Measurements from ENCODE around the gene NRM.
"Not testable (repeated sequence)": the region's sequence is repeated elsewhere in the genome, so short reads cannot be mapped to it uniquely, and the experiment has no call there.

Gene NRM

DNA sequence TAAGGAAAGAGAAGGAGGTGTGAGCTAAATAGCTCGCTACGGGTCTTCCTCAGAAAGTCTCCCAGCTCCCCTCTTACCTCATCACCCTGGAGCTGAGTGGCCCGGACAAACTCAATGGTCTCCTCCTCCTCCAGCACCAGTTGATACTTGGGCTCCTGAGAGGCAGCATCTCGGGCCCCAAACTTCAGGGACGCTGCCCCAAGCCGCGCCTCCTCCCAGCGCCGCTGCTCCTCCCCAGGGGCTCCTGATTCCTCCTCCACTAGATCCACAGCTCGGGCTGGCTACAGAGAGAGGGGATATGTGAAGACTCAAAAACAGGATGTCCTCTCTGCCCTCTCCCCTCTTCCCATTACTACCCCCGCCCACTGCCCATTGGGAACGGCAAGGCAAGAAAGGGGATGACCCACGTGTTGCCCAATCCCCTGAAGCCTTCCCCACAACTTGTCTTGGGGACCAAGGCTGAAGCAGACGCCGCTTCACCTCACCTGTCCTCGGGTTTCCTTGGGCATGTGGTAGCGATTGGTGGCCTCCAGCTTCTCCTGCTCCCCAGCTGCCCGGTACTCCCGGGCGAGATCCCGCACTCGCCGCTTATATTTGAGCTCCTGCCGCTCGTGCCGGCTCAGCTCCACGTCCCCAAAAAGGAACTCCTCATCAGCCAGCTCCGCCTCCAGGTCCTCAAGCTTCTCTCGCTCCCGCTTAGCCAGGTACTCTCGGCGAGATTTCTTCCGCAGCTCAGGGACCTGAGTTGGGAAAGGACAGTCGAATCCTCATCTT is 25.6 kb downstream of the NRM start:
- DNase-seq, result no peak

- not testable (repeated sequence) for DNase-seq
These were observed 32.9 kb downstream of the NRM start for GRCh38 chr6:30657922-30658321.

DNA sequence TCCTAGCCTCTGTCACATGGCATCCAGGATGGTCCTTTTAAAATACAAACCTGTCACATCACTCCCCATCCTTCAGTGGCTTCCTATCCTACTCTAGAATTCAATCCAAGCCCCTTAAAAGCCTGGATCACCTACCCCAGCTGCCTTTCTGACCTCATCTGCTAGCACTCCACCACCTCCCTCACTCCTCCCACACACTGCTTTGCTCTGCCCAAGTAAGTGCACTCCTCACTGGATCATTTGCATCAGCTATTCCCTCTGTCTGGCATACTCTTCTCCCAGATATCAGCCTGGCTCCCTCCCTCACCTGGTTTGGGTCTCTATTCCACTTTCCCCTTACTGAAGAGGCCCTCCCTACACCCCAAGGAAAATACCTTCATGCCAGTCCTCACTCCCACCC is 33.3 kb downstream of the NRM start:
- DNase-seq, result no peak

DNA sequence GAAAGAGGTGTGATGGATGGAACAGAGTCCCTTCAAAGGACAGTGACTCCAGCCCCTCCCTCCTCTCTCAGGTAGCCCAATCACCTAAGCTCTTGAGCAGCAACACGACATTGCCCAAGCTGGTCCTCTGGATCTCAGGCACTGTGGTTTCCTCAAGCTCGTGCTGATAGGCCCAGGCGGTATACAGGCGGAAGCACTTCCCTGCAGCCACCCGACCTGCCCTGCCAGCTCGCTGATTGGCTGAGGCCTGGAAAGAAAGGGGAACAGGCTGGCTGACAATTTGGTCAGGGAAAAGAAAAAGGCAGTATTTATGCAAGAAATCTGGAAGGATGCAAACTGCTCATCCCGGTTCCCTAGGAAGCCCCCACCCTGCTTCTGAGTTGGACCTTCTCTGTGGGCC is 34.3 kb downstream of the NRM start:
- DNase-seq, result no peak

DNA sequence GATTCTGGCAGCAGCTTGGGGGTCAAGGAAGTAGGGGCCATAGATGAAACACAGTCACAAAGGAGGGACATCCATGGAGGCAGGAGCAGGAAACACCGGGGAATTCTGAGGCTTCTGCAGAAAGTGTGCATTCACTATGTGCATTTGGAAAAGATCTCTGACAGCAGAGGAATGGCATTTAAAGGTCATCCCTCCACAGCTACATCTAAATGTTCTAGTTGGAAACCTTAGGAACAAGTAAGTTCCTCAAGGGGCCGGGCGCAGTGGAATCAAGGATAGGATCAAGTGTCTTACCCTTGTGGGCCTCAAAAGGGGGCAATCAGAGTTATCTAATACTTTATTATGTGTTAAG is 35.1 kb downstream of the NRM start:
- no peak for DNase-seq

GRCh38 chr6:30654798-30655742 is 35.7 kb downstream of the NRM start:
- no peak for DNase-seq

- no peak for DNase-seq
These were observed 39.6 kb downstream of the NRM start for GRCh38 chr6:30651143-30651542.

GRCh38 chr6:30647242-30648116 is 43.3 kb downstream of the NRM start:
- DNase-seq, result peak; percentile 62

- peak; percentile 90 for DNase-seq
These were observed 44.1 kb downstream of the NRM start, which contains the start of gene C6orf136 for GRCh38 chr6:30646450-30647241. Gene C6orf136, plus strand, starts transcription at chr6:30647133. Its CDS starts 99 bp downstream, at chr6:30647232.

GRCh38 chr6:30645989-30646388 is 44.8 kb downstream of the NRM start:
- no peak for DNase-seq

- DNase-seq, result no peak
These were observed 46.0 kb downstream of the NRM start for GRCh38 chr6:30644769-30645168.

- no peak for DNase-seq
These were observed 47.1 kb downstream of the NRM start for GRCh38 chr6:30643656-30644055.

GRCh38 chr6:30641048-30641447 is 49.7 kb downstream of the NRM start:
- no peak for DNase-seq

- DNase-seq, result no peak
These were observed 50.3 kb downstream of the NRM start for GRCh38 chr6:30640481-30640880.
